HG02981 (cell line): ENCODE data around the gene PPTC7.
A peak's percentile ranks its signal among the peaks of the same experiment; 100 is the strongest.
"Not testable (repeated sequence)": the region's sequence is repeated elsewhere in the genome, so short reads cannot be mapped to it uniquely, and the experiment has no call there.

Experiments used
- ATAC-seq: cut with Tn5 transposase; IDR thresholded peaks from one replicate; pipeline ENCODE4 v1.9.1; 2021; ENCODE audit warnings: mild to moderate bottlenecking, moderate library complexity; ENCODE audit not compliant: unreplicated experiment

Gene PPTC7

DNA sequence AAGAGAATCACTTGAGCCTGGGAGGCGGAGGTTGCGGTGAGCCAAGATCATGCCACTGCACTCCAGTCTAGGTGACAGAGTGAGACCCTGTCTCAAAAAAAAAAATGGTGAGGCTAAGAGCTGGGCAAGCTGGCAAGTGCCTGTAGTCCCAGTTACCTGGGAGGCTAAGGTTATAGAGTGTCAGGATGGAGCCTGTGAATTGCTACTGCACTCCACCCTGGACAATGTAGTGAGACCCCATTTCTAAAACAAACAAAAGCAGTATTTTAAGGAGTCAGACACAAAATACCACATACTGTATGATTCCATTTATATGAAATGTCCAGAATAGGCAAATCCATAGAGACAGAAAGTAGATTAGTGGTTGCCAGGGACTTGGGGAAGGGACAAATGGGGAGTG is 4.0 kb upstream of the PPTC7 start:
- ATAC-seq = not testable (repeated sequence)

DNA sequence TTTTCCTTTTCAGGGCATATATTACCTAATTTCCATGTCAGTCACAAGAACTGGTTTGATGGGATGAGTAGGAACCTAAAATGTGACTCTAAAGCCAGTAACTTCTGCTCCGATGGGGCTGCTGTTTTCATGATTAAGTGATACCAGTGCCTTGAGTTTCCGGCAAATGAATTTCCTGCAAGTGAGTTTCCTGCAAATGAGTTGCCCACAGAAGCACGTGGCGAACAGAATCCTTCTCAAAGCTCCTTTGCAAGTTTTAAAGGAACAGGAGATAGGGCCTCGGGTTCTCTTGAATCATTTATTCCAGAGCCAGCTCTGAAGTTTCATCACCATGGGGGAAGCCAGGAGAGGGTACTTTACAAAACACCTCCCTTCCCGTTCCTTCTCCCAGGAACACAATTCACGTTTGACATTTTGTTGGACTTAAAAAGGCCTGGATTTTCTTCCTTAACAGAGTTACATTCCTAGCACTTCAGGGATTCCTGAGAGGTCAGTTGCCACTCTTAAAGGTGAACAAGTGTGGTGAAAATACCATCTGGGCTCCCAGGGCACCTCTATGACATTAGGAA is 2.2 kb upstream of the PPTC7 start:
- ATAC-seq = no peak

DNA sequence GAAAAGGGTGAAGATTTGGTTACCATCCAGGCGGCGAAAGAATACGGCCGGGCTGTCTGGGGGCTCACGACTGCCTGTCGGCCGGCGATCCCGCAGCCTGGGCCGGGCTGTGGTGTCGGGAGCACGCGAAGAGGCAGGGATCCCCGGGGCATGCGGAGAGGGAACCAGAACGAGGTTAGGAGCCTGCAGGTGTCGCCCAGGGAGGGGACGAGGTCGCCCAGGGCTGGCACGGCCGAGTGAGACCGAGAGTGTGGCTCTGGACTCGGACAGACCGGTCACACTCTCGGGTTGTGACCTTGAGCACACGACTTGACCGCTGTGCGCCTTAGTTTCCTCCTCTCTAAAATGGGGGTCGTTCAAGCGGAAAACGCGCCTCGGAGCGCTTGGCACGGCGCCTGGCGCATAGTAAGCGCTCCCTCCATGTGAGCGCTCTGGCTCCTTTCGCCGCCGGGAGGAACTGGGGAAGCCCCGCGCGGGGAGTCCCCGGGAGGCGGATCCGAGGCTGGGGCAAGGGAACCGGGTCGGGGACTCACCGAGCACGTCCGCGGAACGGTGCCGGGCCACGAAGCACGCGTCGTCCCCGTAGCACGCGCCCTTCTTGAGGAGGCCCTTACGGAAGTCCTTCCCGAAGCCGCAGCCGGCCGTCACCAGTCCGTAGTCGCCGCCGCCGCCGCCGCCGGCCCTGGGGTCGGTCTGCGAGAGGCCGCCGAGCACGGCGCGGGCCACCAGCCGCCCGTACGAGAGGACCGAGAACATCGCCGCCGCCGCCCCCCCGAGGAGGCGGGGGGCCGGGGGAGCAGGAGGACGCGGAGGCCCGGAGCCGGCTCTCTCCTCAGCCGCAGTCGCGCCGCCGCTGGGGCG is 612 bp downstream of the PPTC7 start:
- ATAC-seq = peak; percentile 33

DNA sequence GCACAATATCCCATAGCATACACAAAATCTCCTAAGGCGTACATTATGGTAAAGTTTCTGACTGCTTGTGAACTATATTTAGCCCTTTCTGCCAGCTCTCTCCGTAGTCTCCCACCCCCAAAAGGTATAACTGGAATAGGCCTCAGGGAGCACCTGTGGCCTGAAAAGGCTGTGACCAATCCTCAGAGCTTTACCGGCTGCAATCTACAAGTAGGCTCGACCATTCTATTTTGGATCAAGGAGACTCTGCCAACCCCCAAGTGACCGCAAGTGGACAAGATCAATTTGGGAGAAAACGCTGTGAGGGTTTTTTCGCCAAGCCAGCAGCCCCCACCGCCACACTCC is 1.2 kb downstream of the PPTC7 start:
- ATAC-seq = no peak

DNA sequence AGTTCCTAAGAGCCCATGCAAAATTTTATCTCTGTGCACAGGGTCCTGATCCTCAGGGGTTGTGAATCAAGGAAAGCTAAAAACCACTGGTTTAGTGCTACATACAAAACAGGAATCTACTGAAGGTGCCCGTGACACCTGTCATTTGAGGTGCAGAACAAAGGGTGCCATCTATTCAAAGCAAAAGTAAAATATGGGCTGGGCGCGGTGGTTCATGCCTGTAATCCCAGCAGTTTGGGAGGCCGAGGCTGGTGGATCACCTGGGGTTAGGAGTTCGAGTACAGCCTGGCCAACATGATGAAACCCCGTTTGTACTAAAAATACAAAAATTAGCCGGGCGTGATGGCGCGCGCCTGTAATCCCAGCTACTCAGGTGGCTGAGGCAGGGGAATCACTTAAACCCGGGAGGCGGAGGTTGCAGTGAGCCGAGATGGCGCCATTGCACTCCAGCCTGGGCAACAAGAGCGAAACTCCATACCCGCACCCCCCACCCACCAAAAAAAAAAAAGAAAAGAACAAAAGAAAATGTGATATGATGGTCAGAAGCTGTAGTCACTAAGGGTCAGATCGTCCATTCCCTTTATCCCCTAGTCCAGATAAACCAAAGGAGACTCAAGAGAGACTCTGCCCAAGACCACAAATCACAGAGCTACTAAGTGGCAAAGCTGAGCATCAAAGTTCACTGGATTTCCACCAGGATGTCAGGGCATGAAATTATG is 3.4 kb downstream of the PPTC7 start:
- no peak for ATAC-seq

DNA sequence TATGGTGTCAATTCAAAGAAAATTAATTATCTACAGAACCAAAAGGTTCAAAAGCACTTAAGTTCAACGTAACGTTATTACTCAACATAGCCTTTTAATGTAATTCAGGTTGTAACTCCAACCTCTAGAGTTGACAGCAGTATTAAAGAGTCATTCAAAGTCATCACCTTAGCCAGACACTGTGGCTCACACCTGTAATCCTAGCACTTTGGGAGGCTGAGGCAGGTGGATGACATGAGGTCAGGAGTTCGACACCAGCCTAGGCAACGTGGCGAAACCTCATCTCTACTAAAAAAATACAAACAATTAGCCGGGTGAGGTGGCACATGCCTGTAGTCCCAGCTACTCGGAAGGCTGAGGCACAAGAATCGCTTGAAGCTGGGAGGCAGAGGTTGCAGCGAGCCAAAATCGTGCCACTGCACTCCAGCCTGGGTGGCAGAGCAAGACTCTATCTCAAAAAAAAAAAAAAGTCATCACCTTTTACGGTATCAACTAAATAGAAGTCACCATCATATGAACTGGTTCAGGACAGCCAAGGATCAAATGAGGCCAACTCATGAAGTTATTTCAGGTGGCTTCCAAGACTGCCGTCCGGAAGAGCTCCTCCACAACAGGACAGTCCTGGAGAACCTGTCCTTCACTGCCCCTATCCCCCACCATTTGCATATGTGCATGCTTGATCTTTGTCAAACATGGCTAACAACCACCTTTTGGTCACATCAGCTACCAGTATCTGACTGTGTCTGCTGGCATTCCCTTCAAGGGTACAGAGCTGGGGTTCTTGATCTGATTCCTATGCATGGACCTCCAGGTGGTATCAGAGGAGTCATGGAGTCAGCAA is 4.2 kb downstream of the PPTC7 start:
- no peak for ATAC-seq

DNA sequence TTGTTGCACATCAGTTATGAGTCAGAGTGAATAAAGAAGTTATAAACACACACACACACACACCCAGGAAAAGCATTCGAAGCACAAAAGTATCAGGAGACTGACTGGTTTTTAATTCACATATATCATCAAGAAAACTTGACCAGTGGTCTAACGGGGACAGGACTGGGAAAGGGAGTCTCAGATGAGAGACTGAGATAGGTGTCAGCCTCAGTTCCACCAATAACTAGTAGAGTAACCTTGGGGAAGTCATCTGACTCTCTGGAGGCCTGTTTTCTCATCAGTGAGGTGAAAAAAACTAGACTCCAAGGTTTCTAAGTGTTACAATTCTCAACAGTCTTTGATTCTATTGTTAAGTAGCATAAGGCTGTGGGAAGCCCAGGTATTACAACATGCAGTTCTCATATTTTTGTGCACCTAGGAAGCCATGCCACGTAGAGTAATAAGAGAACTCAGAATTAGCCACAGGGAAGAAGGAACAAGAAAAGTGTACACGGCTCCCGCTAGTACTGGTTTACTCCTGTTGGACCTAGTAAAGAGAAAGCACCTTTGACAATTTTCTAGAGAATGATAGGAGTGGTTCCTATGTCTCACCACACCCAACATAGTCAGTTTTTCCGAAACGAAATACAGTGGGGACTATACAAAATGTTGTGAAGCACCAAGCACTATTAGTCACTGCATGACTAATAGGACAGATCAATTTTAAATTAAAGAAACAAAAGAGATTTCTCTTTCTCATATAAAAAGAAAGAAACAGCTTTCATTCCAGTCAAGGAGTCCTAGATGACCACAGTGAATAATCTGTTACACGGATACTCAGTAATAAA is 5.0 kb downstream of the PPTC7 start:
- no peak for ATAC-seq

DNA sequence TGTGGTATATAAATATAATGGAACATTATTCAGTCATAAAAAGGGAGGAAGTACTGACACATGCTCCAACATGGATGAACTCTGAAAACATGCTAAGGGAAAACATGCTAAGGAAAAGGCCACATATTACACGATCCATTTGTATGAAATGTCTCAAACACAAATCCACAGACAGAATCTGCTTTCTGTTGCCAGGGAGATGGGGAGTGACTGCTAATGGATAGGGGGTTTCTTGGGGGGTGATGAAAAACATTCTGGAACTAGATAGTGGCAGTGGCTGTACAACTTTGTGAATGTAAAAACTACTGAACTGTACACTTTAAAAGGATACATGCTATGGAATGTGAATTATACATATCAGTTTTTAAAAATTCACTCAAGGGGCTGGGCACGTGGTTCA is 6.6 kb downstream of the PPTC7 start:
- ATAC-seq = no peak

DNA sequence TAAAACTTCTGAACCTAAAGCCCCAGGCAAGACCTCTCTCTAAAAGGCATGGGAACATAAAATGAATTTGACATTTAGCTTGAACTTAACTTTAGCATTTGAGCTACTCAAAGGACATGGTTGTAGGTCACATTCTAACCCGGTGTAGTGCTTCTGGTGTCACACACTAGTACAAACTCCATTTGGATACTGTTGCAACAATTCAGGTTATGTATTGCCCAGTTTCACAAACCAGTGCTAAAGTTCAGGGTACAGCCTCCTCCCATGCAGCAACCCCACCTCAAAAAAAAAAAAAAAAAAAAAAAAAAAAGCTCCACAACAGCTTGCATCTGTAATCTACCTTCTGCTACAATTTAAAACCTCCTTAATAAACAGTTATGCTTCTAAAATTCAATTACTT is 7.8 kb downstream of the PPTC7 start:
- ATAC-seq = no peak

DNA sequence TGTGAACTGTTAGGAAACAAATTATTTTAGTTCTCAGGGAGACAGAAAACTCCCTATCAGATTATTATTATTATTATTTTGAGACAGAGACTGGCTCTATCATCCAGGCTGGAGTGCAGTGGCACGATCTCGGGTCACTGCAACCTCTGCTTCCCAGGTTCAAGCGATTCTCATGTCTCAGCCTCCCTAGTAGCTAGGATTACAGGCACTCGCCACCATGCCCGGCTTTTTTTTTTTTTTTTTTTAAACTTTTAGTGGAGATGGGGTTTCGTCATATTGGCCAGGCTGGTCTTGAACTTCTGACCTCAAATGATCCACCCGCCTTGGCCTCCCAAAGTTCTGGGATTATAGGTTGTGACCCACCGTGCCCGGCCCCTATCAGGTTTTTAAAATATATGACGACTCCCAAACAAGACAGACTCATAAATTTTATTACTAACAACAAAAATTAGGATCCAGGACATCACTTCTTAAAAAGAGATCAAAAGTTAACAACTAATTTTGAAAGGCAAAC is 8.3 kb downstream of the PPTC7 start:
- ATAC-seq = not testable (repeated sequence)

DNA sequence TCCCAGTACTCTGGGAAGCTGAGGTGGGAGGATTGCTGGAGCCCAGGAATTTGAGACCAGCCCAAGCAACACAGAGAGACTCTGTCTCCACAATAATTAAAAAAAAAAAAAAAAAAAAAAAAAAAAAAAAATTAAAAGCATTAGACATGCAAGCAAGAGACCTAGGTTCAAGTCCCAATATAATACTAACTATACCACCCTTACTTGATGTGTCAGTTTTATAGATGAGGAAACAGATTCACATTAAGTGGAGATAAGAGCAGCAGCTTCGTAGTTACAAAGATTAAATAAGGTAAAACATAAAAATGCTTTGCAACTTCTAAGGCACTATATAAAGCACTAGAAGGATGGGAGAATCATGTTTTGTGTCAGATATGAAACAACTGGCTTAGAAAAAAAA is 9.1 kb downstream of the PPTC7 start:
- no peak for ATAC-seq

DNA sequence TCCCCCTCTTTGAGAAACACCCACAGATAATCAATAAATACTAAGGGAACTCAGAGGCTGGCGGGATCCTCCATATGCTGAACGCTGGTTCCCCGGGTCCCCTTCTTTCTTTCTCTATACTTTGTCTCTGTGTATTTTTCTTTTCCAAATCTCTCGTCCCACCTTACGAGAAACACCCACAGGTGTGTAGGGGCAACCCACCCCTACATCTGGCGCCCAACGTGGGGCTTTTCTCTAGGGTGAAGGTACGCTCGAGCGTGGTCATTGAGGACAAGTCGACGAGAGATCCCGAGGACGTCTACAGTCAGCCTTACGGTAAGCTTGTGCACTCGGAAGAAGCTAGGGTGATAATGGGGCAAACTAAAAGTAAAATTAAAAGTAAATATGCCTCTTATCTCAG is 12.3 kb downstream of the PPTC7 start:
- not testable (repeated sequence) for ATAC-seq

DNA sequence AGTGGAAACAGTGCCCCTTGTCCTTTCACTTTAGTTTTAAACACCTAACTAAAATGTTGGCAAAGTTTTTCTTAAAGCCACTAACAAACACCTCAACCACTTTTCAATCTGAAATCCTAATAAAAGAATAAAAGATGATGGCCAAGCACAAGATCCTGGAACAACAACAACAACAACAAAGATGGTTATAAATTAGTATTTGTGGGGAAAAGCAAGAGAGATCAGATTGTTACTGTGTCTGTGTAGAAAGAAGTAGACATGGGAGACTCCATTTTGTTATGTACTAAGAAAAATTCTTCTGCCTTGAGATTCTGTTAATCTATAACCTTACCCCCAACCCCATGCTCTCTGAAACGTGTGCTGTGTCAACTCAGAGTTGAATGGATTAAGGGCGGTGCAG is 13.3 kb downstream of the PPTC7 start:
- not testable (repeated sequence) for ATAC-seq

DNA sequence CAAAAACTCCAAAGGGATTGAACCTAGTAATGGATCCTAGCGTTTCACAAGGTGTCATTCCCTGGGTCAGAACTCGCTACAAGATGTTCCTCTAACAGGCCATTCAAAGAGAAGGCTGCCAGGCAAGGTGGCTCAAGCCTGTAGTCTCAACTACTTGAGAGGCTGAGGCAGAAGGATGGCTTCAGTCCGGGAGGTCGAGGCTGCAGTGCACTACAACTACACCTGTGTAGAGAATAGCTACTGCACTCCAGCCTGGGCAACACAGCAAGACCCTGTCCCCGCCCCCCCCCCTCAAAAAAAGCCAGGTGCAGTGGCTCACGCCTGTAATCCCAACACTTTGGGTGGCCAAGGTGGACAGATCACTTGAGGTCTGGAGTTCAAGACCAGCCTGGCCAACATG is 14.4 kb downstream of the PPTC7 start:
- no peak for ATAC-seq

DNA sequence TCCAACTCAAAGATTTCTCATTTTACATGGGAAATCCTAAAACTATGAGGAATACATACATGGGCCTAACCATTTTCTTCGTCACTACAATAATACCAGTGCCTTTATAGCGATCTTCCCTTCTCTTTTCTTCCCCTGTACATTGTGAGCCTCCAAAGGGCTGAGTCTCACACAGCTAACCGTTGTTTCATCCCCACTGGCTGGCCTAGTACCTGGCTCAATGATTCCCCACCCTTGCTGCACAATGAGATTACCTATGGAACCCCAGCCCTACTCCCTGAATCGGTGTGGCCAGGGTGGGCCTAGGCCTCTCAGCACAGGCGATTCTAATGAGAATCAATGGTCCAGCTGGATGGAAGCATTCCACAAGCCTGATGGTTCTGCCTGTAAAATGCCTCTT is 16.1 kb downstream of the PPTC7 start:
- ATAC-seq = no peak

DNA sequence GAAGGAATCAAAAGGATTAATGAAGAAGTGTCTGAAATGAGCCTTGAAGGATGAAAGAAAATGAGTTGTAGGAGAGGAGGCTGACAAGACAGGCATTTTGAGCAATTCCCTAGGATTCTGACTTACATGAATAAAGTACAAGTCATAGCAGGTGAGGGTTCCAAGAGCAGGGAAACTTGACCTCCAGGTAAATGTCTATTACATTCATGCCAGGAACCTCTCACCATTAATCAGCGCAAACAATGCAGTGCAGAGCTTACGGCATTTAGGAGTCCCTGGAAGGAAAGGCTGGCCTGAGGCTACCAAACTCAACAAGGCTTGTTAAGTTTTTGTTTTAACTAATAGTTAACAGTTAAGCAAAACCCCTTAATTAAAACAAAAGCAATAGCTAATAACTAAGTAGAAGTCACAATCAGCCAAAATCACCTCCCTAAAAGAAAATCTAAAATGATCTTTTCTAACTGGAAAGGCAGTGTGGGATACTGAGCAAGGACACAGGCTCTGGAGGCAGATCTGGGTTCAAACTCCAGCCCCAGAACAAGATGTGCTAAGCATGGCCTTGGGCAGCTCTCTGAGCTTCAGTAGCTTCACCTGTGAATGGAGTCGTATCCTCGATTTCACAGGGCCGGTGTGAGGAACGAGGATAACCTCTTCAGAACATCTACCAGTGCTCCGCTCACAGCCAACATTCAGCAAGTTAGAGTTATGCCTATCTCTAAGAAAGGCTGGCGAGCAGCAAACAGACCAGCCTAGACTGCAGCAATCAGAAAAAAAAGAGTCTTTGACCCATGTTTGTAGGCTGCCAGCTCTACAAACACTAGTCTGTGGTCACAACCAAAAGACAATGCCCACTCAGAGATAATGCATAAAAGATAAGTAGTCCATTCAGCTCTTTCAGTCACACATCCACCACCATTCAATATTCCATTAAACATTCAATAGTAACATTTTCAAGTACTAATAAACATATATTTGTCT is 16.9 kb downstream of the PPTC7 start:
- no peak for ATAC-seq

DNA sequence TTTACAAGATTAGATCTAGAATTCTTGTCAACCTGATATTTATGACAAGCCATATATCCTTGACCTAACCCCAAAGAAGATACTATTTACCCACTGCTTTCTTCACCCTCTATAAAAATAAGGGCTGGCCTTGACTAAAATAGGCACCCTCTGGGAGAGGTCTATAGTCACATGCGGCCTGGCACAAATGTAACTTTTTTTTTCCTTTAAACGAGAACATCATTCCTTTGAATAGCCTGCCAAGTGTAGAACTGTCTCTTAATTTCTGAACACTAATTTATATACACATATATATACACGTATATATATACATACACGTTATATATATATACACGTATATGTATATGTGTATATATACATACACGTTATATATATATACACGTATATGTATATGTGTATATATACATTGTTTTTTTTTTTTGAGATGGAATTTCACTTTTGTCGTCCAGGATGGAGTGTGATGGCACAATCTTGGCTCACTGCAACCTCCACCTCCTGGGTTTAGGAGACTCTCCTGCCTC is 18.6 kb downstream of the PPTC7 start:
- ATAC-seq = no peak

DNA sequence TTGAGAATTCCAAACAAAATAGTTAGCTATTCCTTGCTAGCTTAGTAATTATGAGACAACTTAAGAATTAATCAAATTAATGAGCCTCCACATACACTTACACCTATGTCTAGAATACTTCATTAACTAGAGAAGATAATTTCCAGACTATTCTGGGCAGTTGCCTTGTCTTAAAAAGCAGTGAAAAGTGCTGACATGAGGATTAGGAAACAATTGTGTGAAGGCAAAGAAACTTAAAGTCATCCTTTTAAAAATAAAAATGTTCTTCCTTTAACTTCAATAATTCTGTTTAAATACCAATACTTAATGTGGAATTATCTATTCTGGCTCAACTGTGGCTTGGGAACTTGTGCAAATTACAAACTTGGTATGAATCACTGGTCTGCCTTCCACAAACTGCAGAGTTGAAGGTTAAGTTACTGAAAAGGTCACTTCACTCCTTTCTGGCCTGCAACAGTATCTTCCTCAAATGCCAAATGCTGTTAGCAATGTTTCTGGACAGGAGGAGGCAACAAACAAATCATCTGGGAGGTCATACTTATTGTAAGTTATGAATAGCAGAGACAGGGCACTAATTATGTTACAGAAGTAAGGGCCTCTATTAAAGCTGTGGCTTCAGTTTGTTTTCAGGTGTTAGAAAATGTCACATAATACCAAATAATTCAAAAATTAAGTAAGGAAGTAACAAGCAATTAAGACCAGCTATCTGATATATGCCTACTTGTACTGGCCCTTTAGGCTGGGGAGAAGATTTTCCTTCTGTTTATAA is 19.2 kb downstream of the PPTC7 start:
- ATAC-seq = no peak
